ENCODE measurements around the gene ADNP. TPM values are rescaled to one million over a fixed set of nuclear protein-coding genes. Genes with fewer than 3 reads are reported as not detected.

ADNP gene
- total and polyA plus RNA-seq, 2 of the 13 experiments (the other 11 are each of a cell fraction or from before 2014, with no cell fraction given): 21.0 to 21.5 TPM

GRCh38 chr20:50957798-50958614, 26.8 kb upstream of the ADNP start, which contains the start of gene DPM1 (continued):
- TF ChIP-seq SNAPC2 (CRISPR knock-in tag; IDR thresholded peaks at IDR 0.05) (no peak), ZBED4 (CRISPR knock-in tag; IDR thresholded peaks at IDR 0.05; ENCODE audit: borderline replicate concordance) (peak; percentile 79; the same call in 1 of the 2 replicates), ZBTB1 (CRISPR knock-in tag; IDR thresholded peaks at IDR 0.05; ENCODE audit: borderline replicate concordance) (peak; percentile 48; the same call in 1 of the 2 replicates), HMGA1 (CRISPR knock-in tag; conservative IDR thresholded peaks at IDR 0.05) (no peak), GABPA (IDR thresholded peaks at IDR 0.05; ENCODE audit: low read depth, low read length) (peak; percentile 75), GABPA (CRISPR knock-in tag; IDR thresholded peaks at IDR 0.05; ENCODE audit: low read depth) (no peak; the same call in 1 of the 2 replicates), ETS1 (CRISPR knock-in tag; IDR thresholded peaks at IDR 0.05) (no peak), ZNF510 (CRISPR knock-in tag; IDR thresholded peaks at IDR 0.05; ENCODE audit: low read depth) (0 out of 2 replicates have a peak, but pooled peaks have one; percentile 39), ZGPAT (CRISPR knock-in tag; IDR thresholded peaks at IDR 0.05) (peak; percentile 93), MAZ (IDR thresholded peaks at IDR 0.05; ENCODE audit: borderline replicate concordance, low read depth, low read length) (no peak), MAZ (CRISPR knock-in tag; IDR thresholded peaks at IDR 0.05; ENCODE audit: low read depth) (peak; percentile 50; the same call in 1 of the 2 replicates), SNRNP70 (IDR thresholded peaks at IDR 0.05; ENCODE audit: low read depth, low read length) (no peak), ZFAT (CRISPR knock-in tag; conservative IDR thresholded peaks at IDR 0.05) (no peak), AHR (CRISPR knock-in tag; IDR thresholded peaks at IDR 0.05) (peak; percentile 83; the same call in 1 of the 2 replicates), ZNF446 (CRISPR knock-in tag; IDR thresholded peaks at IDR 0.05) (peak; percentile 57; the same call in 1 of the 2 replicates), ZNF724P (CRISPR knock-in tag; IDR thresholded peaks at IDR 0.05; ENCODE audit: borderline replicate concordance) (peak; percentile 69; the same call in 1 of the 2 replicates), ZNF3 (CRISPR knock-in tag; IDR thresholded peaks at IDR 0.05) (peak; percentile 80), HINFP (CRISPR knock-in tag; IDR thresholded peaks at IDR 0.05; ENCODE audit: low read depth) (0 out of 2 replicates have a peak, but pooled peaks have one; percentile 46), ZNF530 (CRISPR knock-in tag; IDR thresholded peaks at IDR 0.05; ENCODE audit: low read depth) (0 out of 2 replicates have a peak, but pooled peaks have one; percentile 56)

Data from HepG2 (cell line).